Esophagus squamous epithelium (tissue), 4 donors: ENCODE data around the gene PEDS1.

ENCODE experiments used
- POLR2A ChIP-seq, 4 donors: fragments of 450-650 bp; IDR thresholded peaks; one replicate each; pipeline ENCODE4 v1.6.1; 2017; ENCODE audit warnings: antibody characterized with exemption in 4 of 4, mild to moderate bottlenecking in 4 of 4, moderate library complexity in 3 of 4
- TF ChIP-seq, protein P1 (sequence below), 6 experiments: fragments of 450-650 bp in 4 of 6; fragments of 200-600 bp in 2 of 6; sonication (generic) in 2 of 6; IDR thresholded peaks; one replicate each; pipeline ENCODE4 v1.5.1; 2016 to 2019; ENCODE audit warnings: antibody characterized with exemption in 6 of 6, mild to moderate bottlenecking in 4 of 6, moderate library complexity in 4 of 6

- TF ChIP-seq, protein P1, sequence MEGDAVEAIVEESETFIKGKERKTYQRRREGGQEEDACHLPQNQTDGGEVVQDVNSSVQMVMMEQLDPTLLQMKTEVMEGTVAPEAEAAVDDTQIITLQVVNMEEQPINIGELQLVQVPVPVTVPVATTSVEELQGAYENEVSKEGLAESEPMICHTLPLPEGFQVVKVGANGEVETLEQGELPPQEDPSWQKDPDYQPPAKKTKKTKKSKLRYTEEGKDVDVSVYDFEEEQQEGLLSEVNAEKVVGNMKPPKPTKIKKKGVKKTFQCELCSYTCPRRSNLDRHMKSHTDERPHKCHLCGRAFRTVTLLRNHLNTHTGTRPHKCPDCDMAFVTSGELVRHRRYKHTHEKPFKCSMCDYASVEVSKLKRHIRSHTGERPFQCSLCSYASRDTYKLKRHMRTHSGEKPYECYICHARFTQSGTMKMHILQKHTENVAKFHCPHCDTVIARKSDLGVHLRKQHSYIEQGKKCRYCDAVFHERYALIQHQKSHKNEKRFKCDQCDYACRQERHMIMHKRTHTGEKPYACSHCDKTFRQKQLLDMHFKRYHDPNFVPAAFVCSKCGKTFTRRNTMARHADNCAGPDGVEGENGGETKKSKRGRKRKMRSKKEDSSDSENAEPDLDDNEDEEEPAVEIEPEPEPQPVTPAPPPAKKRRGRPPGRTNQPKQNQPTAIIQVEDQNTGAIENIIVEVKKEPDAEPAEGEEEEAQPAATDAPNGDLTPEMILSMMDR (IDR thresholded peaks at IDR 0.05): no peak
- no peak for TF ChIP-seq POLR2A (IDR thresholded peaks at IDR 0.05)
Measured at GRCh38 chr20:50174456-50174855, 20.9 kb upstream of the PEDS1 start.
